Endothelial cell (in vitro differentiated cells): Measurements from ENCODE around the gene ABCG4. TPM values are rescaled to one million over a fixed set of nuclear protein-coding genes. Genes with fewer than 3 reads are reported as not detected.
"Not testable (repeated sequence)": the region's sequence is repeated elsewhere in the genome, so short reads cannot be mapped to it uniquely, and the experiment has no call there.

Experiments used
- DNase-seq: peaks from one replicate; pipeline ENCODE4 v3.0.0; 2021; ENCODE audit warnings: low spot score
- H3K27ac Mint-ChIP-seq: one replicate; pipeline ENCODE4 v1.8.0; 2021; ENCODE audit warnings: mixed read lengths, inconsistent platforms; ENCODE audit not compliant: unreplicated experiment
- H3K27me3 Mint-ChIP-seq: one replicate; pipeline ENCODE4 v1.8.0; 2021; ENCODE audit warnings: mild to moderate bottlenecking, moderate library complexity, mixed read lengths, inconsistent platforms; ENCODE audit not compliant: unreplicated experiment
- H3K36me3 Mint-ChIP-seq: one replicate; pipeline ENCODE4 v1.8.0; 2021; ENCODE audit warnings: mild to moderate bottlenecking, low read depth, mixed read lengths, inconsistent platforms; ENCODE audit not compliant: unreplicated experiment
- H3K4me1 Mint-ChIP-seq: one replicate; pipeline ENCODE4 v1.8.0; 2021; ENCODE audit warnings: mild to moderate bottlenecking, mixed read lengths, inconsistent platforms; ENCODE audit not compliant: unreplicated experiment
- H3K4me3 Mint-ChIP-seq: one replicate; pipeline ENCODE4 v1.8.0; 2021; ENCODE audit warnings: mild to moderate bottlenecking, mixed read lengths, inconsistent platforms; ENCODE audit not compliant: unreplicated experiment
- H3K9me3 Mint-ChIP-seq: one replicate; pipeline ENCODE4 v1.8.0; 2021; ENCODE audit warnings: mixed read lengths, inconsistent platforms; ENCODE audit not compliant: unreplicated experiment
- CTCF ChIP-seq: fragments of 200-600 bp; sonication (generic); IDR thresholded peaks from one replicate; pipeline ENCODE4 v1.5.0; 2021; ENCODE audit warnings: antibody characterized with exemption; ENCODE audit not compliant: unreplicated experiment
- total RNA-seq: library from RNA; stranded (reverse); fragmentation: NEBNext Ultra II Directional; extraction: Animal tissue kit (Norgen Biotek cat#: 25700); gene quantifications from one replicate; pipeline ENCODE4 v1.2.1, GENCODE V29; 2021; ENCODE audit not compliant: unreplicated experiment

ABCG4 gene
- total RNA-seq, 1 donor from 2014 or later: 0.10 TPM

GRCh38 chr11:119198925-119199324 is 50.1 kb downstream of the ABCG4 start:
- no peak for DNase-seq
- no peak overlapping the region for H3K4me3 Mint-ChIP-seq
- TF ChIP-seq CTCF: no peak
- H3K9me3 Mint-ChIP-seq: no peaks in the 10 kb centered on the region
- H3K4me1 Mint-ChIP-seq: peaks cover 4% of the 10 kb centered on the region
- no peaks in the 10 kb centered on the region for H3K36me3 Mint-ChIP-seq
- H3K27ac Mint-ChIP-seq: no peak overlapping the region
- peaks cover 6% of the 10 kb centered on the region for H3K27me3 Mint-ChIP-seq

GRCh38 chr11:119201236-119201635 is 52.4 kb downstream of the ABCG4 start:
- not testable (repeated sequence) for H3K4me3 Mint-ChIP-seq, DNase-seq, H3K36me3 Mint-ChIP-seq, H3K9me3 Mint-ChIP-seq, H3K27me3 Mint-ChIP-seq, H3K27ac Mint-ChIP-seq, H3K4me1 Mint-ChIP-seq

GRCh38 chr11:119202554-119202953 is 53.7 kb downstream of the ABCG4 start:
- Mint-ChIP-seq H3K36me3 (peaks cover 4% of the 10 kb centered on the region), H3K9me3 (no peaks in the 10 kb centered on the region), H3K4me1 (peaks cover 7% of the 10 kb centered on the region), H3K27ac (no peak overlapping the region), H3K4me3 (no peak overlapping the region), H3K27me3 (peaks cover 5% of the 10 kb centered on the region)
- no peak for TF ChIP-seq CTCF
- DNase-seq: no peak

GRCh38 chr11:119204066-119204465 is 55.2 kb downstream of the ABCG4 start:
- Mint-ChIP-seq H3K9me3 (no peaks in the 10 kb centered on the region), H3K27ac (no peak overlapping the region), H3K27me3 (peaks cover 5% of the 10 kb centered on the region), H3K36me3 (peaks cover 4% of the 10 kb centered on the region), H3K4me1 (peaks cover 10% of the 10 kb centered on the region), H3K4me3 (no peak overlapping the region)
- DNase-seq: no peak
- TF ChIP-seq CTCF: no peak

- Mint-ChIP-seq H3K27ac (no peak overlapping the region), H3K27me3 (peaks cover 5% of the 10 kb centered on the region), H3K36me3 (peaks cover 4% of the 10 kb centered on the region), H3K4me3 (peak overlapping the region; percentile 93), H3K4me1 (peaks cover 14% of the 10 kb centered on the region), H3K9me3 (no peaks in the 10 kb centered on the region)
- TF ChIP-seq CTCF: no peak
- no peak for DNase-seq
Observed at GRCh38 chr11:119205080-119205479, 56.2 kb downstream of the ABCG4 start.
